ENCODE measurements around the gene SLC27A3. TPM values are rescaled to one million over a fixed set of nuclear protein-coding genes. Genes with fewer than 3 reads are reported as not detected.

SLC27A3 gene
- total RNA-seq, 2 experiments from 2014 or later = 4.5 to 10.2 TPM

DNA sequence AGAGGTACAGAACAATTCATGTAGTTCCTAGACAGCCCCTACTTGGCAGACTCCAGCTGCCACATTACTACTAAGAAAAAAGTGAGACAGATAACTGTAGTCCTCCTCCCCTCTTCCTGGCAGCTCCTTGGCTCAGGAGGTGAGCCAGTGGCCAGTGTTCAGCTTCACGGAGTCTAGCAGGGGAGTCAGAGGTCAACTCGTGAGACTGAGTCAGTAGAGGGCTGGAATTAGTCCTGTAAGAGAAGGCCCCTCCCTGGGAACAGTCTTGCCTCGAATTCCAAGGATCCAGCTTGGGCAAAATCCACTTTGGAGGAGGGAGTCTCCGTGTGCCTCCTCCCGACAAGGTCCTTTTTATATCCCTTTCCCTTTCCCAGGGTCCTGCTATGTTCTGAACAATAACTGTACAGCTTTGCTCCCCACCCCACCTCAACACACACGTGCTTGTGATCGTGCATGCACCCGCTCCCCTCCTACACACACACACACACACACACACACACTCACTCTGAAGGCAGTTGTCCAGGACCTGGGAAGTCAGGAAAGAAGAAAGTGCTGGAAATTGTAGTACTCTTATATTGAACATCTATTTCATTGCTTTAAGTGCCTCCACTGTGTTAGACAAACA, 22.5 kb upstream of the SLC27A3 start:
- Histone ChIP-seq H3K4me3 (ENCODE audit: low read depth, low read length, poor library complexity, severe bottlenecking) (no peak overlapping the region), H3K9me3 (ENCODE audit: low read length) (no peaks in the 10 kb centered on the region), H2AFZ (ENCODE audit: low read length) (no peak overlapping the region), H3K79me2 (ENCODE audit: insufficient read depth, low read depth, low read length) (no peaks in the 10 kb centered on the region), H3K4me2 (ENCODE audit: low read length) (no peak overlapping the region), H3K27ac (ENCODE audit: low read depth, low read length, poor library complexity, severe bottlenecking) (no peak overlapping the region), H3K9me2 (ENCODE audit: insufficient read depth, low read length) (no peaks in the 10 kb centered on the region), H3K4me1 (ENCODE audit: insufficient read depth, low read length, poor library complexity, severe bottlenecking) (no peaks in the 10 kb centered on the region), H4K20me1 (ENCODE audit: insufficient read depth, low read length) (no peaks in the 10 kb centered on the region), H3K36me3 (ENCODE audit: insufficient read depth, low read length) (peaks cover 96% of the 10 kb centered on the region)
- TF ChIP-seq CTCF (conservative IDR thresholded peaks at IDR 0.05; ENCODE audit: low read length) (no peak), EZH2phosphoT487 (IDR thresholded peaks at IDR 0.05; ENCODE audit: borderline replicate concordance, low read depth, low read length) (no peak)
- intact Hi-C loops (cut with micrococcal nuclease; ENCODE audit: unreplicated experiment) = no loop called here
- no TSS peak for BruUV-seq (replicated peaks)
- no peak for DNase-seq (ENCODE audit: low spot score)
- ChIA-PET POLR2A (no interaction called here), CTCF (ENCODE audit: unreplicated experiment) (interaction anchor here (0.6 kb wide), 1 partner anchor 79 kb away, joined by 4 read pairs; no protein-coding TSS in a partner anchor)

DNA sequence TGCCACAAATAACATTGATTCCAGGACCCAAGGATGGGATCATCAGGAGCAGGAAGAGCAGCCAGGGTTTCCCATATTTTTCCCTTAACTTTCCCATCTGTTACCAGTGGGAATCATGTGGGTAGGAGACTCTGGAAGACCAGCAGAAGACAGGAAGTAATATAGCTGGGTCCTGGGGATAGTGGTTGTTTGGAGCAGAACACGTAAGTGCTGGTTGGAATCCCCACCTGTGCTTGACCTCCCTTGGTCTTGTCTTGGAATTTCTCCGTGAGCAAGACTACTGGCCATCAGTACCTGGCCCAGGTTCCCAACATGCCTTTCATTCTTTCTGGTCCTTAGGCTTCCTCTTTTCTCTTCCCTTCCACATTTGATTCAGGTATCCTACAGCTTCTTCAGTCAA, 20.9 kb upstream of the SLC27A3 start:
- Histone ChIP-seq H3K4me2 (ENCODE audit: low read length) (no peak overlapping the region), H3K36me3 (ENCODE audit: insufficient read depth, low read length) (peaks cover 96% of the 10 kb centered on the region), H3K27ac (ENCODE audit: low read depth, low read length, poor library complexity, severe bottlenecking) (no peak overlapping the region), H4K20me1 (ENCODE audit: insufficient read depth, low read length) (no peaks in the 10 kb centered on the region), H3K9me2 (ENCODE audit: insufficient read depth, low read length) (no peaks in the 10 kb centered on the region), H3K9me3 (ENCODE audit: low read length) (no peaks in the 10 kb centered on the region), H3K79me2 (ENCODE audit: insufficient read depth, low read depth, low read length) (no peaks in the 10 kb centered on the region), H3K4me3 (ENCODE audit: low read depth, low read length, poor library complexity, severe bottlenecking) (no peak overlapping the region), H3K4me1 (ENCODE audit: insufficient read depth, low read length, poor library complexity, severe bottlenecking) (no peaks in the 10 kb centered on the region), H2AFZ (ENCODE audit: low read length) (no peak overlapping the region)
- intact Hi-C loops (cut with micrococcal nuclease; ENCODE audit: unreplicated experiment) = no loop called here
- ChIA-PET CTCF (ENCODE audit: unreplicated experiment) (no interaction called here), POLR2A (interaction anchor here (0.8 to 1.1 kb wide), 2 partner anchors 10 to 24 kb away, joined by 3 to 4 read pairs; no protein-coding TSS in a partner anchor)
- BruUV-seq (replicated peaks) = no TSS peak
- no peak for DNase-seq (ENCODE audit: low spot score)
- TF ChIP-seq CTCF (conservative IDR thresholded peaks at IDR 0.05; ENCODE audit: low read length) = no peak

DNA sequence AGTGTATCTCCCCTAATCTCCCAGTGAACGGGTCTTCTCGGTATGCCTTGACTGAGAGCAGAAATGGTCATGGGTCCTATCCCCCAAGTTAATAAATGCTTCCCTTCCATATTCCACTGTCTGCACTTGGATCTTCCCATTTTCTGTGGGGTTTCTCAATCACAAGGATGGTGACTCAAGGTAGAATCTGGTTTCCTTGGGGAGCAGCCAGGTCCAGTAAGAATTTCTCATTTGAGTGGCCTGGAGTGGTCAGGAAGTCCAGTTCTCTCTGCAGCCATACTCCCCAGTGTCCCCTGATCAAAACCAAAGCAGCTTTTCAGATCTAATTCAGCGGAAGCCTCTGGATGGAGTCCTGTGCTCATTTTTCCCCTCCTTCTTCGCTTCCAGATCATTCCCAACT, 14.8 kb upstream of the SLC27A3 start:
- Histone ChIP-seq H3K27ac (ENCODE audit: low read depth, low read length, poor library complexity, severe bottlenecking) (no peak overlapping the region), H3K4me2 (ENCODE audit: low read length) (no peak overlapping the region), H4K20me1 (ENCODE audit: insufficient read depth, low read length) (no peaks in the 10 kb centered on the region), H3K36me3 (ENCODE audit: insufficient read depth, low read length) (peaks cover 88% of the 10 kb centered on the region), H3K79me2 (ENCODE audit: insufficient read depth, low read depth, low read length) (no peaks in the 10 kb centered on the region), H3K9me3 (ENCODE audit: low read length) (no peaks in the 10 kb centered on the region), H3K9me2 (ENCODE audit: insufficient read depth, low read length) (no peaks in the 10 kb centered on the region), H3K4me3 (ENCODE audit: low read depth, low read length, poor library complexity, severe bottlenecking) (no peak overlapping the region), H3K4me1 (ENCODE audit: insufficient read depth, low read length, poor library complexity, severe bottlenecking) (no peaks in the 10 kb centered on the region), H2AFZ (ENCODE audit: low read length) (no peak overlapping the region)
- BruUV-seq (replicated peaks) = no TSS peak
- POLR2A ChIA-PET = no interaction called here
- DNase-seq (ENCODE audit: low spot score) = no peak
- TF ChIP-seq CTCF (conservative IDR thresholded peaks at IDR 0.05; ENCODE audit: low read length) (no peak), EZH2phosphoT487 (IDR thresholded peaks at IDR 0.05; ENCODE audit: borderline replicate concordance, low read depth, low read length) (no peak)
- intact Hi-C loops (cut with micrococcal nuclease; ENCODE audit: unreplicated experiment) = no loop called here
- CTCF ChIA-PET (ENCODE audit: unreplicated experiment) = no interaction called here
